Stomach (tissue), 4 donors: Measurements from ENCODE around the gene KLHDC7A.

ENCODE experiments used
- CTCF ChIP-seq, 7 experiments: fragments of 450-650 bp in 4 of 7; fragments of 200-600 bp in 3 of 7; sonication (generic) in 3 of 7; IDR thresholded peaks; one replicate each; pipeline ENCODE4 v1.5.1; 2016 to 2019; ENCODE audit warnings: antibody characterized with exemption in 7 of 7, control low read depth in 2 of 7, mild to moderate bottlenecking in 1 of 7
- EP300 ChIP-seq: sonication (generic); formaldehyde crosslinking; IDR thresholded peaks from one replicate; pipeline ENCODE4 v1.6.1; 2017; ENCODE audit warnings: antibody characterized with exemption
- POLR2A ChIP-seq, 4 donors: fragments of 450-650 bp; IDR thresholded peaks; one replicate each; pipeline ENCODE4 v1.6.1; 2016; ENCODE audit warnings: antibody characterized with exemption in 4 of 4, control low read depth in 2 of 4, mild to moderate bottlenecking in 1 of 4, moderate library complexity in 1 of 4
- POLR2AphosphoS5 ChIP-seq, 3 donors: sonication (generic); formaldehyde crosslinking; IDR thresholded peaks; one replicate each; pipeline ENCODE4 v1.6.1; 2016; ENCODE audit warnings: antibody characterized with exemption in 3 of 3

- TF ChIP-seq POLR2AphosphoS5 (IDR thresholded peaks at IDR 0.05) (no peak), POLR2A (IDR thresholded peaks at IDR 0.05) (no peak), CTCF (IDR thresholded peaks at IDR 0.05) (no peak), EP300 (no peak)
Observed at GRCh38 chr1:18504609-18505008, 23.9 kb downstream of the KLHDC7A start.
